ENCODE results near the gene NHSL1.

DNA sequence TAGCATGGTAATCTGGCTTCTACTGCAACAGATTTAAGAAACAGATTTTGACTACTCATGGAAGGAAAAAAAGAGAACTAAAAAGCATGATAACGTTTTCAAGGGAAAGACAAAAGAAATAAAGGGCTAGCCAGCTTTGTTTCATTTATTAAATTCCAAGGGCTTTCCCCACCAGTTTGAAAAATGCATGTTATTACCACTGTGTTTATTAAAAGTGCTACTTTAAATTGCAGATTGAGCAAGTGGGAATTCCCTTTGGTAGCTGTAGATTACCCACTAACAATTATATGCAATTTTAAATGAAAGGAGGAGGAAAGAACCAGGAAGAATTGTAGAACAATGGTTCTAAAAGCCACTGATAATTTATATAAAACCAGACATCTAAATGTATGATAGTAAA lies 40.6 kb upstream of the NHSL1 start:
- TF ChIP-seq, protein P1, sequence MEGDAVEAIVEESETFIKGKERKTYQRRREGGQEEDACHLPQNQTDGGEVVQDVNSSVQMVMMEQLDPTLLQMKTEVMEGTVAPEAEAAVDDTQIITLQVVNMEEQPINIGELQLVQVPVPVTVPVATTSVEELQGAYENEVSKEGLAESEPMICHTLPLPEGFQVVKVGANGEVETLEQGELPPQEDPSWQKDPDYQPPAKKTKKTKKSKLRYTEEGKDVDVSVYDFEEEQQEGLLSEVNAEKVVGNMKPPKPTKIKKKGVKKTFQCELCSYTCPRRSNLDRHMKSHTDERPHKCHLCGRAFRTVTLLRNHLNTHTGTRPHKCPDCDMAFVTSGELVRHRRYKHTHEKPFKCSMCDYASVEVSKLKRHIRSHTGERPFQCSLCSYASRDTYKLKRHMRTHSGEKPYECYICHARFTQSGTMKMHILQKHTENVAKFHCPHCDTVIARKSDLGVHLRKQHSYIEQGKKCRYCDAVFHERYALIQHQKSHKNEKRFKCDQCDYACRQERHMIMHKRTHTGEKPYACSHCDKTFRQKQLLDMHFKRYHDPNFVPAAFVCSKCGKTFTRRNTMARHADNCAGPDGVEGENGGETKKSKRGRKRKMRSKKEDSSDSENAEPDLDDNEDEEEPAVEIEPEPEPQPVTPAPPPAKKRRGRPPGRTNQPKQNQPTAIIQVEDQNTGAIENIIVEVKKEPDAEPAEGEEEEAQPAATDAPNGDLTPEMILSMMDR (IDR thresholded peaks at IDR 0.05) = no peak
- no peak for TF ChIP-seq POLR2AphosphoS5 (IDR thresholded peaks at IDR 0.05)

All from breast epithelium (tissue), 3 donors.